ENCODE results near the gene KRT34. TPM values are rescaled to one million over a fixed set of nuclear protein-coding genes. Genes with fewer than 3 reads are reported as not detected.

The KRT34 gene
- total RNA-seq, 2 experiments from 2014 or later: not detected

DNA sequence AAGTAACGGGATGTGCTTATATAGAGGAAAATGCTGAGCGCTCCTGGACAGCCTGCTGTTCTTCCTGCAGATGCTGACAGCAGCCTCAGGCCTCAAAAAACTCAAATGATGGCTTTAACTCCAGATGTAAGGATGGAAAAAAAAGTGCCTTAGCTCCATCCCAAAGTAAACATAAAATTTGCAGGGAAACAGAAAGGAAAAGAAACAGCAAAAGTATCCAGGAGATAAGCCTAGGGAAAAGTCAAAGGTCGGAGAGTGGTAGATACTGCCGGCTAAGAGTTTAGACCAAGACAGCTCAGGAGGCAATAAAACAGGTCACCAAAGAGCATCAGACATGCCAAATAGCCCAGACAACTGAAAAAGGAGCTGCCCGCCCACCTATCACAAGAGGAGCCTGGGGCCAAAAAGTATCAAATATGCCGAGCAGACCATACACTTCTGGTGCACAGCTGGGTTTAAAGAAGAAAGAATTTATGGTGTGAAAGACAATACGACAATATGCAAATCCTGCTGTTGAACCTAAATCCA is 8.4 kb upstream of the KRT34 start:
- Histone ChIP-seq H3K27me3 (ENCODE audit: control insufficient read depth in 1 of 2, insufficient read depth in 2 of 2, low read length in 2 of 2) (no peaks in the 10 kb centered on the region), H3K9me3 (ENCODE audit: control insufficient read depth in 1 of 2, insufficient read depth in 1 of 2, low read length in 2 of 2) (peaks cover 4 to 10% of the 10 kb centered on the region in 2 experiments), H3K27ac (ENCODE audit: low read depth in 1 of 2, low read length in 2 of 2) (no peak overlapping the region), H3K4me1 (ENCODE audit: insufficient read depth, low read length) (no peaks in the 10 kb centered on the region), H3K4me3 (ENCODE audit: low read length) (no peak overlapping the region), H3K36me3 (ENCODE audit: insufficient read depth, low read length) (no peaks in the 10 kb centered on the region)
- Mint-ChIP-seq H3K27me3 (peaks cover 9% of the 10 kb centered on the region), H3K9me3 (peaks cover 7% of the 10 kb centered on the region), H3K4me1 (ENCODE audit: low read depth) (no peaks in the 10 kb centered on the region), H3K4me3 (no peak overlapping the region), H3K27ac (no peak overlapping the region), H3K36me3 (ENCODE audit: low read depth) (peaks cover 3% of the 10 kb centered on the region)
- TF ChIP-seq, protein P1, sequence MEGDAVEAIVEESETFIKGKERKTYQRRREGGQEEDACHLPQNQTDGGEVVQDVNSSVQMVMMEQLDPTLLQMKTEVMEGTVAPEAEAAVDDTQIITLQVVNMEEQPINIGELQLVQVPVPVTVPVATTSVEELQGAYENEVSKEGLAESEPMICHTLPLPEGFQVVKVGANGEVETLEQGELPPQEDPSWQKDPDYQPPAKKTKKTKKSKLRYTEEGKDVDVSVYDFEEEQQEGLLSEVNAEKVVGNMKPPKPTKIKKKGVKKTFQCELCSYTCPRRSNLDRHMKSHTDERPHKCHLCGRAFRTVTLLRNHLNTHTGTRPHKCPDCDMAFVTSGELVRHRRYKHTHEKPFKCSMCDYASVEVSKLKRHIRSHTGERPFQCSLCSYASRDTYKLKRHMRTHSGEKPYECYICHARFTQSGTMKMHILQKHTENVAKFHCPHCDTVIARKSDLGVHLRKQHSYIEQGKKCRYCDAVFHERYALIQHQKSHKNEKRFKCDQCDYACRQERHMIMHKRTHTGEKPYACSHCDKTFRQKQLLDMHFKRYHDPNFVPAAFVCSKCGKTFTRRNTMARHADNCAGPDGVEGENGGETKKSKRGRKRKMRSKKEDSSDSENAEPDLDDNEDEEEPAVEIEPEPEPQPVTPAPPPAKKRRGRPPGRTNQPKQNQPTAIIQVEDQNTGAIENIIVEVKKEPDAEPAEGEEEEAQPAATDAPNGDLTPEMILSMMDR (IDR thresholded peaks at IDR 0.05): no peak
- intact Hi-C loops (cut with DNase I, micrococcal nuclease): no loop called here
- ATAC-seq (ENCODE audit: poor library complexity) (no peak), DNase-seq (no peak)
- ChIA-PET POLR2A (no interaction called here), CTCF (no interaction called here)

DNA sequence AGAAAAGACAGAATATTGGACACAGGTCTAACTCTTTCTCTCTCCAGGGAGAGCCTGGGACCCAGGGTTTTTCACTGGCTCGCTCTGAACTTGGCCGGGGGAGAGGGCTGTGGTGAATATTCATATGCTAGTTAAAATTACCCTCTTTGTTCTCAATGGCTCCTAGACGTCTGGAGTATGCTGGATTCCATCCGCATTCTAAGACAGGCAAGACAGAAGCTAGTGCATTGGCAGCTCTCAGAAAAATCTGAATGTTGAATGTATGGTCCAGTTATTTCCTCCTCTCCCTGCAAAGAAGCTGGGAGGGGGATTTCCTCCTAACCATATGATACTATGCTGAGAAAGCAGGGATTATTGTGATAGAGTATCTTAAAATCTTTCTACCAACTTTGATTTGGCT is 5.6 kb upstream of the KRT34 start:
- ChIA-PET POLR2A (interaction anchor here (0.6 kb wide), 1 partner anchor 302 kb away, joined by 4 read pairs; no protein-coding TSS in a partner anchor), CTCF (no interaction called here)
- H3K4me1 ChIP-seq (ENCODE audit: insufficient read depth, low read length): no peaks in the 10 kb centered on the region
- no peak overlapping the region for H3K27ac Mint-ChIP-seq
- H3K4me3 Mint-ChIP-seq: no peak overlapping the region
- H3K36me3 Mint-ChIP-seq (ENCODE audit: low read depth): peaks cover 3% of the 10 kb centered on the region
- DNase-seq: no peak
- peaks cover 7% of the 10 kb centered on the region for H3K9me3 Mint-ChIP-seq
- H3K27me3 ChIP-seq (ENCODE audit: control insufficient read depth in 1 of 2, insufficient read depth in 2 of 2, low read length in 2 of 2): no peaks in the 10 kb centered on the region
- no peaks in the 10 kb centered on the region for H3K4me1 Mint-ChIP-seq (ENCODE audit: low read depth)
- ATAC-seq (ENCODE audit: poor library complexity): no peak
- H3K27me3 Mint-ChIP-seq: peaks cover 9% of the 10 kb centered on the region
- H3K9me3 ChIP-seq (ENCODE audit: control insufficient read depth in 1 of 2, insufficient read depth in 1 of 2, low read length in 2 of 2): peaks cover 4 to 10% of the 10 kb centered on the region in 2 experiments
- TF ChIP-seq, protein P1 (IDR thresholded peaks at IDR 0.05): no peak
- no peak overlapping the region for H3K27ac ChIP-seq (ENCODE audit: low read depth in 1 of 2, low read length in 2 of 2)
- no peak overlapping the region for H3K4me3 ChIP-seq (ENCODE audit: low read length)
- no peaks in the 10 kb centered on the region for H3K36me3 ChIP-seq (ENCODE audit: insufficient read depth, low read length)
- intact Hi-C loops (cut with DNase I, micrococcal nuclease): no loop called here

DNA sequence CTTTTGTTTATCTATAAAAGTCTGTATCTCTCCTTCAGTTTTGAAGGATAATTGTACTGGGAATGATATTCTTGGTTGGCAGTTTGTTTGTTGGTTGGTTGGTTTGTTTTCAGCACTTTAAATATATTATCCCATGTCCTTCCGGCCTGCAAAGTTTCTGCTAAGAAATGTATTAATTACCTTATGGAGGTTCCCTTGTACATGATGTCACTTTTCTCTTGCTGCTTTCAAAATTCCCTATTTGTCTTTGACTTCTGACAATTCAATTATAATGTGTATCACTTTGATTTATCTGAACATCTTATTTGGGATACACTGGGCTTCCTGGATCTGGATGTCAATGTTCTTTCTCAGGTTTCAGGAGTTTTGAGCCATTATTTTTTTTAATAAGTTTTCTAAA is 4.1 kb upstream of the KRT34 start:
- ChIA-PET POLR2A (no interaction called here), CTCF (no interaction called here)
- Histone ChIP-seq H3K27ac (ENCODE audit: low read depth in 1 of 2, low read length in 2 of 2) (no peak overlapping the region), H3K9me3 (ENCODE audit: control insufficient read depth in 1 of 2, insufficient read depth in 1 of 2, low read length in 2 of 2) (peaks cover 9 to 10% of the 10 kb centered on the region in 2 experiments), H3K27me3 (ENCODE audit: control insufficient read depth in 1 of 2, insufficient read depth in 2 of 2, low read length in 2 of 2) (no peaks in the 10 kb centered on the region), H3K4me1 (ENCODE audit: insufficient read depth, low read length) (no peaks in the 10 kb centered on the region), H3K36me3 (ENCODE audit: insufficient read depth, low read length) (no peaks in the 10 kb centered on the region), H3K4me3 (ENCODE audit: low read length) (no peak overlapping the region)
- Mint-ChIP-seq H3K27me3 (peaks cover 9% of the 10 kb centered on the region), H3K4me3 (no peak overlapping the region), H3K9me3 (peaks cover 5% of the 10 kb centered on the region), H3K36me3 (ENCODE audit: low read depth) (peaks cover 3% of the 10 kb centered on the region), H3K4me1 (ENCODE audit: low read depth) (no peaks in the 10 kb centered on the region), H3K27ac (no peak overlapping the region)
- ATAC-seq (ENCODE audit: poor library complexity) (no peak), DNase-seq (no peak)
- TF ChIP-seq, protein P1 (IDR thresholded peaks at IDR 0.05): no peak
- intact Hi-C loops (cut with DNase I, micrococcal nuclease): no loop called here

All from CD4-positive, alpha-beta T cell (primary cell).